Parathyroid adenoma (tissue), 2 donors: Measurements from ENCODE around the gene METAP1.
A peak's percentile ranks its signal among the peaks of the same experiment; 100 is the strongest.

ENCODE experiments used
- H2AFZ ChIP-seq: fragments of 300-600 bp; sonication (generic); one replicate; pipeline ENCODE4 v1.7.0; 2017; ENCODE audit warnings: antibody characterized with exemption, mild to moderate bottlenecking
- H3K27ac ChIP-seq: fragments of 300-600 bp; sonication (generic); one replicate; pipeline ENCODE4 v1.7.0; 2017
- H3K27me3 ChIP-seq: fragments of 300-600 bp; sonication (generic); one replicate; pipeline ENCODE4 v1.7.0; 2017; ENCODE audit warnings: low read length; ENCODE audit not compliant: control insufficient read depth, insufficient read depth
- H3K36me3 ChIP-seq: fragments of 300-600 bp; sonication (generic); one replicate; pipeline ENCODE4 v1.7.0; 2017; ENCODE audit warnings: low read length; ENCODE audit not compliant: control insufficient read depth, insufficient read depth
- H3K4me1 ChIP-seq: fragments of 300-600 bp; sonication (generic); one replicate; pipeline ENCODE4 v1.7.0; 2017; ENCODE audit warnings: control low read depth
- H3K4me2 ChIP-seq: fragments of 300-600 bp; sonication (generic); one replicate; pipeline ENCODE4 v1.7.0; 2017; ENCODE audit warnings: low read length
- H3K4me3 ChIP-seq: fragments of 300-600 bp; sonication (generic); one replicate; pipeline ENCODE4 v1.7.0; 2017; ENCODE audit warnings: low read depth, low read length
- H3K79me2 ChIP-seq: fragments of 300-600 bp; sonication (generic); one replicate; pipeline ENCODE4 v1.7.0; 2017; ENCODE audit warnings: control low read depth
- H3K9ac ChIP-seq: fragments of 300-600 bp; sonication (generic); one replicate; pipeline ENCODE4 v1.7.0; 2017; ENCODE audit warnings: mild to moderate bottlenecking
- H3K9me3 ChIP-seq: fragments of 300-600 bp; sonication (generic); one replicate; pipeline ENCODE4 v1.7.0; 2017; ENCODE audit warnings: low read length; ENCODE audit not compliant: control insufficient read depth
- TF ChIP-seq, protein P1 (sequence below): fragments of 300-600 bp; sonication (generic); IDR thresholded peaks from one replicate; pipeline ENCODE4 v1.7.0; 2017; ENCODE audit warnings: antibody characterized with exemption, mild to moderate bottlenecking
- donor health status: primary hyperparathyroidism.

The METAP1 gene

DNA sequence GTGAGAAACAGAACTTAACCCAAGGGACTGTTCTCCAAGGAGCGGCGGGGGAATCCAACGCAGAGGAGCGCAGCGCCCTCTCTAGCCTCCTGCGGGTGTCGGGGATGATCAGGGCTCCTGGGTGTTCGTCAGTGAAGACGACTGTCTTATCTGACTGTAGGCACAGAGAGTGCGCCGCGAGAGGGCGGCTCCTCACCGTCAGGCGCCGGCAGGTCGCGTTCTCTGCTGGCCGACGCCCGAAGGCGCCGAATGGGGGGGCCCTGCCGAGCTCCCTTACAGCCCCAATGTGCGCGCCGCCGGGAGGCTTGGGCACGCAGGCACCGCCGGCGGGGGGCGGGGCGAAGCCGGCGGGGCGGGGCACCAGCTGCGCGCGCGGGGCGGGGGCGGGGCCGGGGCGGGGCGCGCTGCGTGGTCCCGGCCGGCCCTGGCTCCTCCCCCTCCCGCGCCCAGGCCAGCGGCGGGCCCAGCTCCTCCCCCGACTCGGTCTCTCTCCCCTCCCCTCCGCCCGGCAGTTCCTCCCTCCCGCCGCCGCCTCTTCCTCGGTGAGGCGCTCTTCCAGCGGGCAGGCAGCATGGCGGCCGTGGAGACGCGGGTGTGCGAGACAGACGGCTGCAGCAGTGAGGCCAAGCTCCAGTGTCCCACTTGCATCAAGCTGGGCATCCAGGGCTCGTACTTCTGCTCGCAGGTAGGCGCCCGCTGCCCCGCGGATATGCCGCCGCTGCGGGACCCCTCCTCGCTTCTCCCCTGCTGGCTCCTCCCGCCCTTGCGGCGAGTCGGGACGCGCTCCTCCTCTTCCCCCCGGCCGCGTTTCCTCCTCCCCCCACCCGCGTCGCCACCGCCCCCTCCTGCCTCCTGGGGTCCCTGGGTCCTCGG, at the start of gene METAP1:
TSS of gene METAP1 (plus strand) at position 539 of the 873 bp plus-strand sequence. CDS start at position 572, 33 bp downstream.
- peak within 1 kb of the TSS; percentile 97 for H3K4me2 ChIP-seq
- no peaks in the 10 kb centered on the region for H3K36me3 ChIP-seq
- no peak within 1 kb of the TSS for H3K9ac ChIP-seq
- no peaks in the 10 kb centered on the region for H3K79me2 ChIP-seq
- TF ChIP-seq, protein P1, sequence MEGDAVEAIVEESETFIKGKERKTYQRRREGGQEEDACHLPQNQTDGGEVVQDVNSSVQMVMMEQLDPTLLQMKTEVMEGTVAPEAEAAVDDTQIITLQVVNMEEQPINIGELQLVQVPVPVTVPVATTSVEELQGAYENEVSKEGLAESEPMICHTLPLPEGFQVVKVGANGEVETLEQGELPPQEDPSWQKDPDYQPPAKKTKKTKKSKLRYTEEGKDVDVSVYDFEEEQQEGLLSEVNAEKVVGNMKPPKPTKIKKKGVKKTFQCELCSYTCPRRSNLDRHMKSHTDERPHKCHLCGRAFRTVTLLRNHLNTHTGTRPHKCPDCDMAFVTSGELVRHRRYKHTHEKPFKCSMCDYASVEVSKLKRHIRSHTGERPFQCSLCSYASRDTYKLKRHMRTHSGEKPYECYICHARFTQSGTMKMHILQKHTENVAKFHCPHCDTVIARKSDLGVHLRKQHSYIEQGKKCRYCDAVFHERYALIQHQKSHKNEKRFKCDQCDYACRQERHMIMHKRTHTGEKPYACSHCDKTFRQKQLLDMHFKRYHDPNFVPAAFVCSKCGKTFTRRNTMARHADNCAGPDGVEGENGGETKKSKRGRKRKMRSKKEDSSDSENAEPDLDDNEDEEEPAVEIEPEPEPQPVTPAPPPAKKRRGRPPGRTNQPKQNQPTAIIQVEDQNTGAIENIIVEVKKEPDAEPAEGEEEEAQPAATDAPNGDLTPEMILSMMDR, result peak; percentile 47
- peak within 1 kb of the TSS; percentile 64 for H3K27ac ChIP-seq
- H3K4me3 ChIP-seq, result peak within 1 kb of the TSS; percentile 67
- H3K27me3 ChIP-seq, result no peaks in the 10 kb centered on the region
- no peaks in the 10 kb centered on the region for H3K9me3 ChIP-seq
- H3K4me1 ChIP-seq, result no peaks in the 10 kb centered on the region
- peak within 1 kb of the TSS; percentile 89 for H2AFZ ChIP-seq

GRCh38 chr4:98946359-98946758, 49.2 kb upstream of the METAP1 start:
- TF ChIP-seq, protein P1, result no peak
- Histone ChIP-seq H3K4me1 (no peaks in the 10 kb centered on the region), H3K27ac (no peak overlapping the region)

GRCh38 chr4:98950925-98951324, 44.6 kb upstream of the METAP1 start:
- H3K27ac ChIP-seq, result no peak overlapping the region

More at GRCh38 chr4:98946359-98946758, 49.2 kb upstream of the METAP1 start:
- no peak overlapping the region for H3K9ac ChIP-seq
- no peak overlapping the region for H3K4me2 ChIP-seq
- H3K36me3 ChIP-seq, result no peaks in the 10 kb centered on the region
- H2AFZ ChIP-seq, result no peak overlapping the region
- H3K4me3 ChIP-seq, result no peak overlapping the region
- no peaks in the 10 kb centered on the region for H3K27me3 ChIP-seq
- no peaks in the 10 kb centered on the region for H3K9me3 ChIP-seq
- no peaks in the 10 kb centered on the region for H3K79me2 ChIP-seq

GRCh38 chr4:98951710-98952109, 43.8 kb upstream of the METAP1 start:
- no peak overlapping the region for H3K9ac ChIP-seq
- no peaks in the 10 kb centered on the region for H3K79me2 ChIP-seq
- H3K36me3 ChIP-seq, result no peaks in the 10 kb centered on the region
- H3K4me3 ChIP-seq, result no peak overlapping the region
- TF ChIP-seq, protein P1, result no peak
- H3K4me2 ChIP-seq, result no peak overlapping the region
- no peaks in the 10 kb centered on the region for H3K27me3 ChIP-seq
- no peaks in the 10 kb centered on the region for H3K9me3 ChIP-seq
- no peak overlapping the region for H3K27ac ChIP-seq
- H2AFZ ChIP-seq, result no peak overlapping the region
- no peaks in the 10 kb centered on the region for H3K4me1 ChIP-seq

More at GRCh38 chr4:98950925-98951324, 44.6 kb upstream of the METAP1 start:
- H3K36me3 ChIP-seq, result no peaks in the 10 kb centered on the region
- no peaks in the 10 kb centered on the region for H3K9me3 ChIP-seq
- H3K9ac ChIP-seq, result no peak overlapping the region
- no peaks in the 10 kb centered on the region for H3K27me3 ChIP-seq
- no peak overlapping the region for H3K4me2 ChIP-seq
- no peak overlapping the region for H2AFZ ChIP-seq
- no peaks in the 10 kb centered on the region for H3K4me1 ChIP-seq
- H3K79me2 ChIP-seq, result no peaks in the 10 kb centered on the region
- TF ChIP-seq, protein P1, result no peak
- no peak overlapping the region for H3K4me3 ChIP-seq
